DMS53 treated with DMSO at 0.1 percent for 48 hours (cell line): ENCODE results near the gene GATD1.
A peak's percentile ranks its signal among the peaks of the same experiment; 100 is the strongest.
"Not testable (repeated sequence)": the region's sequence is repeated elsewhere in the genome, so short reads cannot be mapped to it uniquely, and the experiment has no call there.

ENCODE experiments used
- DNase-seq: peaks from one replicate; lab custom pipeline; 2025; ENCODE audit not compliant: unreplicated experiment; lab: John Stamatoyannopoulos, UW

The GATD1 gene

GRCh38 chr11:765025-765801 lies 12.1 kb downstream of the GATD1 start:
- peak; percentile 27 for DNase-seq

GRCh38 chr11:764322-765024 lies 12.8 kb downstream of the GATD1 start:
- no peak for DNase-seq

DNA sequence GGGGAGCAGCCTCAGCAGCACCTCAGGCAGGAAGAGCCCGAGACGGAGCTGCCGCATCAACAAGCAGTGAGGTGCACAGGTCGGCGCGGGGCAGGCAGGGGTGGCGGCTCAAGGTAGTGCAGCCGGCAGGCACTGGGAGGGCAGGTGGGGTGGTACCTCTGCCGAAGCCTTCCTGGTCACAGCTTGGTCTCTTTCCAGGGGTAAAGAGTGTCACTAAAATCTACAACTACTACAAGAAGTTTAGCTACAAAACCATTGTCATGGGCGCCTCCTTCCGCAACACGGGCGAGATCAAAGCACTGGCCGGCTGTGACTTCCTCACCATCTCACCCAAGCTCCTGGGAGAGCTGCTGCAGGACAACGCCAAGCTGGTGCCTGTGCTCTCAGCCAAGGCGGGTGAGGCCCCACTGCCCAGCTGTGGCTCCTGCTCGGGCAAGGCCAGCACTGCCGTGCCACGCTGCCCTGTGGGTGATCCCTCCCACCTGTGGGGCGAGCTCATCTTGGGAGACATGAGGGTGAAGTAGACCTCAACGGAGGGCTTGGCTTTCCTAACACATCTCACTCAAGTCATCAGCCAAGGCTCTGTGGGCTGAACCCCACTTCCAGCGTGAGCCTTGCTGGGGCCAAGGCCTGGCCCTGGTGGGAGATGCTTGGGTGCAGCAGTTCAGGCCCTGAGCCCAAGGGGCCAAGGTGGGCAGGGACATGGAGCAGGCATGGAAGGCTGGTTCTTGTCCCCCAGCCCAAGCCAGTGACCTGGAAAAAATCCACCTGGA lies 13.6 kb downstream of the GATD1 start:
- DNase-seq = no peak

DNA sequence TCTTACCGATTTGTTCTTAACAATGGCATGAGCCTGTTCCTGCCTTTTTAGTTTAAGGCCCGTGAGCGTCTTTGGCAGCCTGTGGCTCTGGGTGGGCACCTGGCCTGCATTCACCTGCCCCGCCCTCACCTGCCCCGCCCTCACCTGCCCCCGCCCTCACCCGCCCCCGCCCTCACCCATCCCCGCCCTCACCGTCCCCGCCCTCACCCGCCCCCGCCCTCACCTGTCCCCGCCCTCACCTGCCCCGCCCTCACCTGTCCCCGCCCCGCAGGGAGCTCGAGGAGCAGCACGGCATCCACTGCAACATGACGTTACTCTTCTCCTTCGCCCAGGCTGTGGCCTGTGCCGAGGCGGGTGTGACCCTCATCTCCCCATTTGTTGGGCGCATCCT lies 14.2 kb downstream of the GATD1 start:
- no peak for DNase-seq

GRCh38 chr11:762421-763072 lies 14.7 kb downstream of the GATD1 start:
- no peak for DNase-seq

DNA sequence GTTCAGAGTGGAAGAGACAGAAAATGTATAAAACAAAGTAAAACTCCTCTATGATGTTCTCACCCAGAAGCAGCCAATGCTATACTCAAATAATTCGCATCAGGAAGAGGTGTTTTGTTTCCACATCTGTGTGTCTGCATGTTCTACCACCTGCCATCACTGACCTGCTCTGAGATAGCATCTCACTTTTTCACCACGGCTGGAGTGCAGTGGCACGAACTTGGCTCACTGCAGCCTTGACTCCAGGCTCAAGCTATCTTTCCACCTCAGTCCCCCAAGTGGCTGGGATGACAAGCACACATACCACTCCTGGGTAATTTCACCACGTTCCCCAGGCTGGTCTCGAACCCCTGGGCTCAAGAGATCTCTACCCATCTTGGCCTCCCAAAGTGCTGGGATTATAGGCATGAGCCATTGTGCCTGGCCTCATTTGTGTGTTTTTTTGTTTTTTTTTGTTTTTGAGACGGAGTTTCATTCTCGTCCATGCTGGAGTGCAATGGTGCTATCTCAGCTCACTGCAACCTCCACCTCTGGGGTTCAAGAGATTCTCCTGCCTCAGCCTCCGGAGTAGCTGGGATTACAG lies 15.7 kb downstream of the GATD1 start:
- no peak for DNase-seq

- DNase-seq = no peak
Observed at GRCh38 chr11:760236-760635, 17.1 kb downstream of the GATD1 start.

DNA sequence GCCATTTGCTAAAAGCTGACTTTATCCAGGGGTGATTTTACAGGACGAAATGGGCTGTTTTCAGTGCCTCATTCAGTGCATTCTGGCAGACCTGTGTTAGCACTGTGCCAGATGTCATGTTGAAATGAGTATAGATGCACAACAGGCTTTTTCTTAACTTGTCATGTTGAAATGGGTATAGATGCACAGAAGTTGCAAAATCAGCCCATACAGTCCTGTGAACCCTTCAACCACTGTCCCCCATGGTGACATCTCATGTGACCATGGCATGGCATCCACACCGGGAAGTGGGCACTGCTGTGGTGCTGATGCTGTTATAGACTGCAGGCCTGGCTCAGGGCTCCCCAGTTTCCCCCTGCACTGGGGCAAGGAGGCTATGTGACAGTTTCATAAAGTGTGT lies 27.6 kb downstream of the GATD1 start:
- no peak for DNase-seq

DNA sequence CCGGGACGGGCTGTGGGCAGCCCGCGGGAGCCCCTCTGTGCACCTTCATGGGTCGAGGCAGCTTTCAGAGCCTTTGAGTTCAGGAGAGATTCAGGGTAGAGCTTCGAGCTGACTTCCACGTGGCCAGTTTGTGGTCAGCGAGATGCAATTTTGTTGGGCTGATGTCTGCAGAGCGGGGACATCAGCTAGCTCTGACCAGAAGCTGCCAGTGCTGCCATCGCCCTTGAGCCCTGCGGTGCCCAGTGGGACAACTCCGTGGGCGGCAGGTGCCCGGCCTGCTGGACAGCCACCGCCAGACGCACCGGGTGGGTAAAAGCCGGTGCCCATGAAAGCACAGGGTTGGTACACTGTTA lies 29.3 kb downstream of the GATD1 start:
- DNase-seq = no peak

GRCh38 chr11:747158-748006 lies 29.9 kb downstream of the GATD1 start, which contains the start of gene TALDO1:
Gene TALDO1 (plus strand): TSS chr11:747464. CDS start chr11:747482, 18 bp downstream.
- peak; percentile 88 for DNase-seq

GRCh38 chr11:746289-747157 lies 30.8 kb downstream of the GATD1 start:
- peak; percentile 32 for DNase-seq

DNA sequence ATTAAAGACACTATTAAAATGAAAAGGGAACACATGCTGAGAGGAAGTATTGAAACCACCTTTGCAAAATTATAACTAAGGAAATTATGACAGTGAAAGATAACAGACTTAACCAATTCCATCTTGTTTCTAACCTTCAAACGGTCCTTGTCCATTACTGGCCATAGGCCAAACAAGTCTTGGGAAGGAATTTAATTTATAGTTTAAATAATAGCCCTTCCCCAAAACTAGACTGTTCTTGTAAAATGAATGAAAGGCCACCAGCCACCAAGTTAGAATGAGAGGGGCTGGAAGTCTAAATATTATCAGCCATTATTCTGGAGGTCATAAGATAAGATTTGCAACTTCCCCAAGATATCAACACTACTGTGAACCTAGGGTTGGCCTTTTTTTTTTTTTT lies 31.9 kb downstream of the GATD1 start:
- no peak for DNase-seq

DNA sequence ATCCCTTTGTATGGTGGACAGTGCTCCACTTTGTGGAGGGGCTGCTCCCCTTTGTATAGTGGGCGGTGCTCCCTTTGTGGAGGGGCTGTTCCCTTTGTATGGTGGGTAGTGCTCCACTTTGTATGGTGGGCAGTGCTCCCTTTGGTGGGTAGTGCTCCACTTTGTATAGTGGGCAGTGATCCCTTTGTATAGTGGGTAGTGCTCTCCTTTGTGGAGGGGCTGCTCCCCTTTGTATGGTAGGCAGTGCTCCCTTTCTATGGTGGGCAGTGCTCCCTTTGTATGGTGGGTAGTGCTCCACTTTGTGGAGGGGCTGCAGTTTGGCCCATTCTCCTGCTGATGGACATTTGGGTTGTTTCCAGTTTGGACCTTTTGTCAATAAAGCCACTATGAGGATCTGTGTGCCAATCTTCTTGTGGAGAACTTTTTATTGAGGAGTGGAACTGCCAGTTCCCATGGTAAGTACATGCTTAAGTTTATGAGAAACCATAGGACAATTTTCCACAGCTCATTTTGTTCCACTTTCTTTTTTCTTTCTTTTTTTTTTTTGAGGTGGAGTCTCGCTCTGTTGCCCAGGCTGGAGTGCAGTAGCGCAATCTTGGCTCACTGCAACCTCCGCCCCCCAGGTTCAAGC lies 34.6 kb downstream of the GATD1 start:
- no peak for DNase-seq

DNA sequence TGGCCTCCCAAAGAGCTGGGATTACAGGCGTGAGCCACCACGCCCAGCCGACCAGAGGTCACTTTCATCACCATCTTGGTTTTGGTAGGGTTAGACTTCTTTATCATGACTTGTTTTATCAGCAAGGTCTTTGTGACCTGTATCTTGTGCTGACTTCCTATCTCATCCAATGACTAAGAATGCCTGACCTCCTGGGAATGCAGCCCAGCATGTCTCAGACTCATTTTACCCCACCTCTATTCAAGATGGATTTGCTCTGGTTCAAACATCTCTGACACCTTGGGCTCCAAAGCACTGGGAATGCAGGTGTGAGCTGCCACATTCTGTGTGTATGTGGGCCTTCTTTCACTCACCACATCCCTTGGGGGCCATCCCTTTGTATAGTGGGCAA lies 35.1 kb downstream of the GATD1 start:
- no peak for DNase-seq

DNA sequence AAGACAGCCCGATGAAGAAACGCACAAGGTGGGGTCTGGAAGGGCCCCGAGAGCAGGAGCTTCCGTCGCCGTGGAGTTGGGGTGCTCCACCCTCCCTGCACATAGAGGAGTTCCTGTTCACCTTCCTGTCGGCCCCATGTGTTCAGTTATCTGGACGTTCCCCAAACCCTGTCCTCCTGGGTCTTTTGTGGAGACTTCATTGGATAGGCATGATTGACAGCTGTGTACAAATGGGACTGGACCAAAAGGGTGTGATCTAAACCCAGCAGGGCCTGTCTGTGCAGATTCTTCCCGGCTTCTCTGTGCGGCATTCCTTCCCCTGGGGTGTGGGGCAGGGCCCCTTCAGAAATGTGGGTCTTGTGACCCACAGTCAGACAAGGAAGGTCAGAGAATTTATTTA lies 39.4 kb downstream of the GATD1 start:
- not testable (repeated sequence) for DNase-seq

DNA sequence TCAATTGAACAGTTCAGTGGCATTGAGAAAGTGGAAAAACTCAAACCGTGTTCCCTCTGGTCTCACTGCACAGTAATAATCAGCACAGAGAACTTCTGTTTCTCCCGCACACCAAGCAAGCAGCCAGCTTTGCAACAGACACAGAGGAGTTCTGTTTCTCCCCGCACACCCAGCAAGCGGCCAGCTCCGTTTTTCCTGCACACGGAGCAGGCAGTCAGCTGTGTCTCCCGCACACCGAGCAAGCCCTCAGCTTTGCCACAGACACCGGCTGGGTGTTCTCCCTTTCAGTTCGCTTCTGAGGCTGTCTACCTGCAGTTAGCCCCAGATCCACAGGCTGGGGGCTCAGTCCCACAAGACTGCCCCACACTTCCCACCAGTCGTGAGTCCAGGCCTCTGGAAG lies 39.9 kb downstream of the GATD1 start:
- no peak for DNase-seq

DNA sequence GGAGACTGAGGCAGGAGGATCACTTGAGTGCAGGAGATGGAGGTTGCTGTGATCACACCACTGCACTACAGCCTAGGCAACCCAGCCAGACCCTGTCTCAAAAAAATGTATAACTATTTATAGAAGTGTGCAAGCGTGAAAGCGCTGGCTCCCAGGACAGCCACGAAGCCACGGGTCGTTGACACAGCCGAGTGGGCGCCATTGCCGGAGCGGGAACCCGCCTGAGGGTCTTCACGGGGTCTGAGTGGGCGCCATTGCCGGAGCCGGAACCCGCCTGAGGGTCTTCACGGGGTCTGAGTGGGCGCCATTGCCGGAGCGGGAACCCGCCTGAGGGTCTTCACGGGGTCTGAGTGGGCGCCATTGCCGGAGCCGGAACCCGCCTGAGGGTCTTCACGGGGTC lies 42.7 kb downstream of the GATD1 start:
- DNase-seq = not testable (repeated sequence)

DNA sequence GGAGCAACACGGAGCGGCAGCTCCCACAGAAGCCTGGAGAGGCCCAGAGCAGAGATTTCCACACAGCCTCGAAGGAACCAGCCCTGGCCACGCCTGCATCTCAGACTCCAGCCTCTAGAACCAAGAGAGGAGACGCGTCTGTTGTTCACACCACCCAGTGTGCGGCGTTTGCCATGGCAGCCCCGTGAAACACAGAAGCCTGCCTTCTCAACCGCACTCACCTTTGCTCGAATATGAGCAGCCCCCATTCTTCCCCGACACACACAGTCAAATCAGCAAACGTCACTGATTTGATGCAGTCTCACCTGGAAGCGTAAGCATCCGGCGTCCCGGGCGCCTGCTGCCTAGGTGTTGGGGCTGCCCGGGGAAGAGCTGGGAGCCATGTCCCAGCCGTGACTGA lies 44.2 kb downstream of the GATD1 start:
- DNase-seq = no peak
